K562 (cell line): ENCODE data around the gene IFT122. TPM values are rescaled to one million over a fixed set of nuclear protein-coding genes. Genes with fewer than 3 reads are reported as not detected.

Source experiments
- ATF1 ChIP-seq, 2 experiments: fragments of 450-650 bp in 1 of 2; IDR thresholded peaks; 2 replicates each; pipeline ENCODE4 v1.6.1; 2016; ENCODE audit warnings: missing compliant biosample characterization in 1 of 2, missing genetic modification characterization in 1 of 2
- BRCA1 ChIP-seq, 2 experiments: fragments of 450-650 bp in 1 of 2; sonication (generic) in 1 of 2; formaldehyde crosslinking in 1 of 2; IDR thresholded peaks; 2 replicates each; pipeline versions ENCODE4 v1.5.0 to v1.6.1; 2017 to 2020; ENCODE audit warnings: mild to moderate bottlenecking in 1 of 2, missing genetic modification reagents in 1 of 2
- BRD9 ChIP-seq: fragments of 450-650 bp; IDR thresholded peaks from 2 replicates; pipeline ENCODE4 v1.6.1; 2018; ENCODE audit warnings: low read depth; ENCODE audit not compliant: partially characterized antibody
- DACH1 ChIP-seq: fragments of 450-650 bp; IDR thresholded peaks from 2 replicates; pipeline ENCODE4 v1.6.1; 2018; ENCODE audit not compliant: partially characterized antibody
- EHMT2 ChIP-seq: fragments of 450-650 bp; IDR thresholded peaks from 2 replicates; pipeline ENCODE4 v1.6.1; 2018; ENCODE audit warnings: antibody characterized with exemption
- ELF1 ChIP-seq: fragments of 200-800 bp; sonication (Bioruptor generic); IDR thresholded peaks from 2 replicates; pipeline ENCODE4 v1.6.1; 2016; ENCODE audit warnings: missing genetic modification characterization, missing compliant biosample characterization
- HDAC2 ChIP-seq: fragments of 450-650 bp; IDR thresholded peaks from 2 replicates; pipeline ENCODE4 v1.6.1; 2016; ENCODE audit warnings: mild to moderate bottlenecking
- KLF13 ChIP-seq: fragments of 450-650 bp; IDR thresholded peaks from 2 replicates; pipeline ENCODE4 v1.6.1; 2016; ENCODE audit warnings: missing genetic modification characterization, low read depth, mild to moderate bottlenecking, missing compliant biosample characterization, moderate library complexity, borderline replicate concordance
- LCOR ChIP-seq: sonication (generic); formaldehyde crosslinking; IDR thresholded peaks from 2 replicates; pipeline ENCODE4 v1.8.0; 2022; ENCODE audit warnings: mild to moderate bottlenecking, missing genetic modification reagents
- NCOA1 ChIP-seq: fragments of 450-650 bp; IDR thresholded peaks from 2 replicates; pipeline ENCODE4 v1.6.1; 2016; ENCODE audit warnings: low read depth
- SMARCC2 ChIP-seq: fragments of 450-650 bp; IDR thresholded peaks from 2 replicates; pipeline ENCODE4 v1.6.1; 2017; ENCODE audit warnings: antibody characterized with exemption, moderate library complexity, mild to moderate bottlenecking, low read depth
- SMC3 ChIP-seq: conservative IDR thresholded peaks from 2 replicates; pipeline ENCODE4 v1.6.1; 2011; ENCODE audit warnings: low read depth, low read length, improper control_type of control experiment; ENCODE audit not compliant: insufficient read depth
- STAT5A ChIP-seq: IDR thresholded peaks from 2 replicates; pipeline ENCODE4 v1.6.1; 2012; ENCODE audit warnings: low read length, inconsistent platforms, borderline replicate concordance
- TAL1 ChIP-seq: fragments of 450-650 bp; IDR thresholded peaks from 2 replicates; pipeline ENCODE4 v1.6.1; 2016; ENCODE audit warnings: mild to moderate bottlenecking
- TGIF2 ChIP-seq: sonication (generic); formaldehyde crosslinking; IDR thresholded peaks from 2 replicates; pipeline ENCODE4 v1.8.1; 2022; ENCODE audit warnings: mild to moderate bottlenecking, missing genetic modification reagents, moderate library complexity
- TOE1 ChIP-seq, 2 experiments: fragments of 450-650 bp in 1 of 2; sonication (generic) in 1 of 2; formaldehyde crosslinking in 1 of 2; IDR thresholded peaks; 2 replicates each; pipeline versions ENCODE4 v1.7.1 to v1.8.0; 2016 to 2022; ENCODE audit warnings: borderline replicate concordance in 2 of 2, mild to moderate bottlenecking in 2 of 2, antibody characterized with exemption in 1 of 2, inconsistent platforms in 1 of 2, low read depth in 1 of 2, missing genetic modification reagents in 1 of 2, moderate library complexity in 1 of 2
- TRIM28 ChIP-seq: fragments of 450-650 bp; IDR thresholded peaks from 2 replicates; pipeline ENCODE4 v1.6.1; 2017
- ZBTB7A ChIP-seq: IDR thresholded peaks from 2 replicates; pipeline ENCODE4 v1.6.1; 2011; ENCODE audit warnings: low read depth, mild to moderate bottlenecking, low read length, moderate library complexity, borderline replicate concordance; ENCODE audit not compliant: control insufficient read depth
- ZNF140 ChIP-seq: fragments of 250-450 bp; sonication (Bioruptor Pico); IDR thresholded peaks from 2 replicates; pipeline ENCODE4 v1.8.0; 2021; ENCODE audit warnings: moderate library complexity, mild to moderate bottlenecking, inconsistent platforms
- ZNF764 ChIP-seq: fragments of 250-450 bp; sonication (Bioruptor Pico); IDR thresholded peaks from 2 replicates; pipeline ENCODE4 v1.4.0; 2020; ENCODE audit warnings: low read depth, mild to moderate bottlenecking, moderate library complexity
- ZZZ3 ChIP-seq: fragments of 450-650 bp; IDR thresholded peaks from 2 replicates; pipeline ENCODE4 v1.6.1; 2016; ENCODE audit warnings: antibody characterized with exemption, mild to moderate bottlenecking, moderate library complexity
- polyA plus RNA-seq, 8 experiments: library from polyadenylated mRNA; depleted of rRNA in 4 of 8; stranded (reverse) in 5 of 8; unstranded in 3 of 8; fragments of >200 nt; fragmentation: Nextera tagmentation in 2 of 8; fragmentation: Illumina TruSeq in 1 of 8; extraction: Ambion mirVana in 2 of 8; extraction: Trizol in 1 of 8; gene quantifications; 2 replicates each; pipeline versions ENCODE4 v1.2.1 to v1.2.3, GENCODE V29; 2011 to 2014; ENCODE audit warnings: inconsistent platforms in 1 of 8, missing spikeins in 1 of 8
- total RNA-seq, 7 experiments: library from RNA; depleted of rRNA in 6 of 7; stranded (reverse); fragments of >200 nt in 6 of 7; fragmentation: Illumina TruSeq in 2 of 7; extraction: Trizol in 2 of 7; gene quantifications; 2 replicates each; pipeline versions ENCODE4 v1.2.1 to v1.2.3, GENCODE V29; 2011 to 2021; ENCODE audit warnings: low replicate concordance in 1 of 7
- TF ChIP-seq, protein P1 (sequence below): fragments of 450-650 bp; IDR thresholded peaks from 2 replicates; pipeline ENCODE4 v1.7.0; 2016; ENCODE audit warnings: borderline replicate concordance
- TF ChIP-seq, protein P2 (sequence below): fragments of 450-650 bp; conservative IDR thresholded peaks from 2 replicates; pipeline ENCODE4 v1.6.1; 2016; ENCODE audit warnings: missing genetic modification characterization, low read depth, mild to moderate bottlenecking, control low read depth, missing compliant biosample characterization
- TF ChIP-seq, protein P3 (sequence below): fragments of 250-450 bp; sonication (Bioruptor Pico); IDR thresholded peaks from 2 replicates; pipeline ENCODE4 v1.8.0; 2022; ENCODE audit warnings: inconsistent platforms, mild to moderate bottlenecking, moderate library complexity, borderline replicate concordance

The IFT122 gene
- total and polyA plus RNA-seq, 9 of the 15 experiments (the other 6 are each of a cell fraction or from before 2014, with no cell fraction given), result 2.4 to 11.5 (median 7.7) TPM

DNA sequence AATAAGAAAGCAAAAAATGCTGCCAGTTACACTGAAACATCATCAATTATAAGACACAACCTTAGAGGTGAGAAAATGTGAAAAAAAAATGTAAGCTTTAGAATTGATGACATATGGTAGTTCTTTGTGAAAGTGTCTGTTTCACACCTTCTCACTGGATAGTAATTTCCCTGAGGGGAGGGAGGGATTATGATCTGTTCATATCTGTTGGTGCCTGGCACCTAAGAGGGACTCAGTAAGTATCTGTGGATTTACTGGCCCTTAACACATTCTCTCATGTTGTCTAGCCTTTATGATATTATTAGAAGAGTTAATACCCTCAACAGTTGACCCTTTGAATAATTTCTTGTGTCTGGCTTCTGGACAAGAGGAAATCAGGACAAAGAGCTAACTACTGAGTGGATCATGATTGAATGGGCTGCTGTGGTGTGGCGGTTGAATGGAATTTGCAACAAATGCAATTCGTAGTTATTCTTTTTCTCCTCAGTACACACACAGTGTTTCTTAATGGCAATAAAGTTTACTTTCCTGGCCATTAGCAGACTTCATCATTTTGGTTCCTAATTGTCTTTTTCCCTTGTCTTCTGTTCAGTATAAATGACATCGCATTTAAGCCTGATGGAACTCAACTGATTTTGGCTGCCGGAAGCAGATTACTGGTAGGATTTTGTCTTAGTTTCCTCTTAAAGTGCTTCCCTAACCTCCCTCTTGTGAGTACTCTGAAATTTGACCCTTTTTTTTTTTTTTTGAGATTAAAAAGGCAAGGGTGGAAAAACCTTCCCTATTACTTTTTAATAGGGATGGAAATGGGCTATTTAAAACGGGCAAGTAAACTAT is 9.5 kb downstream of the IFT122 start (continued):
- TF ChIP-seq ZBTB7A (no peak), ZNF764 (CRISPR knock-in tag) (no peak), ELF1 (tag) (no peak), SMARCC2 (no peak), TRIM28 (no peak), ATF1 (CRISPR knock-in tag; IDR thresholded peaks at IDR 0.05) (no peak), ATF1 (tag; IDR thresholded peaks at IDR 0.05) (no peak), TOE1 (IDR thresholded peaks at IDR 0.05; ENCODE audit: borderline replicate concordance) (no peak), TOE1 (CRISPR knock-in tag; IDR thresholded peaks at IDR 0.05; ENCODE audit: borderline replicate concordance, low read depth) (no peak), ZNF140 (CRISPR knock-in tag) (no peak), KLF13 (tag) (no peak), DACH1 (no peak), NCOA1 (no peak), BRCA1 (IDR thresholded peaks at IDR 0.05) (no peak), BRCA1 (CRISPR knock-in tag; IDR thresholded peaks at IDR 0.05) (no peak), LCOR (no peak), TGIF2 (CRISPR knock-in tag) (no peak), EHMT2 (no peak), STAT5A (no peak), TAL1 (0 out of 2 replicates have a peak, but pooled peaks have one; percentile 14), SMC3 (no peak), BRD9 (no peak), HDAC2 (0 out of 2 replicates have a peak, but pooled peaks have one; percentile 30), ZZZ3 (no peak)
- TF ChIP-seq, protein P1, sequence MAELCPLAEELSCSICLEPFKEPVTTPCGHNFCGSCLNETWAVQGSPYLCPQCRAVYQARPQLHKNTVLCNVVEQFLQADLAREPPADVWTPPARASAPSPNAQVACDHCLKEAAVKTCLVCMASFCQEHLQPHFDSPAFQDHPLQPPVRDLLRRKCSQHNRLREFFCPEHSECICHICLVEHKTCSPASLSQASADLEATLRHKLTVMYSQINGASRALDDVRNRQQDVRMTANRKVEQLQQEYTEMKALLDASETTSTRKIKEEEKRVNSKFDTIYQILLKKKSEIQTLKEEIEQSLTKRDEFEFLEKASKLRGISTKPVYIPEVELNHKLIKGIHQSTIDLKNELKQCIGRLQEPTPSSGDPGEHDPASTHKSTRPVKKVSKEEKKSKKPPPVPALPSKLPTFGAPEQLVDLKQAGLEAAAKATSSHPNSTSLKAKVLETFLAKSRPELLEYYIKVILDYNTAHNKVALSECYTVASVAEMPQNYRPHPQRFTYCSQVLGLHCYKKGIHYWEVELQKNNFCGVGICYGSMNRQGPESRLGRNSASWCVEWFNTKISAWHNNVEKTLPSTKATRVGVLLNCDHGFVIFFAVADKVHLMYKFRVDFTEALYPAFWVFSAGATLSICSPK, result no peak
- TF ChIP-seq, protein P2, sequence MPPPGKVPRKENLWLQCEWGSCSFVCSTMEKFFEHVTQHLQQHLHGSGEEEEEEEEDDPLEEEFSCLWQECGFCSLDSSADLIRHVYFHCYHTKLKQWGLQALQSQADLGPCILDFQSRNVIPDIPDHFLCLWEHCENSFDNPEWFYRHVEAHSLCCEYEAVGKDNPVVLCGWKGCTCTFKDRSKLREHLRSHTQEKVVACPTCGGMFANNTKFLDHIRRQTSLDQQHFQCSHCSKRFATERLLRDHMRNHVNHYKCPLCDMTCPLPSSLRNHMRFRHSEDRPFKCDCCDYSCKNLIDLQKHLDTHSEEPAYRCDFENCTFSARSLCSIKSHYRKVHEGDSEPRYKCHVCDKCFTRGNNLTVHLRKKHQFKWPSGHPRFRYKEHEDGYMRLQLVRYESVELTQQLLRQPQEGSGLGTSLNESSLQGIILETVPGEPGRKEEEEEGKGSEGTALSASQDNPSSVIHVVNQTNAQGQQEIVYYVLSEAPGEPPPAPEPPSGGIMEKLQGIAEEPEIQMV (tag), result no peak
- TF ChIP-seq, protein P3, sequence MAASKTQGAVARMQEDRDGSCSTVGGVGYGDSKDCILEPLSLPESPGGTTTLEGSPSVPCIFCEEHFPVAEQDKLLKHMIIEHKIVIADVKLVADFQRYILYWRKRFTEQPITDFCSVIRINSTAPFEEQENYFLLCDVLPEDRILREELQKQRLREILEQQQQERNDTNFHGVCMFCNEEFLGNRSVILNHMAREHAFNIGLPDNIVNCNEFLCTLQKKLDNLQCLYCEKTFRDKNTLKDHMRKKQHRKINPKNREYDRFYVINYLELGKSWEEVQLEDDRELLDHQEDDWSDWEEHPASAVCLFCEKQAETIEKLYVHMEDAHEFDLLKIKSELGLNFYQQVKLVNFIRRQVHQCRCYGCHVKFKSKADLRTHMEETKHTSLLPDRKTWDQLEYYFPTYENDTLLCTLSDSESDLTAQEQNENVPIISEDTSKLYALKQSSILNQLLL (CRISPR knock-in tag), result no peak
